Kidney capillary endothelial cell (primary cell): ENCODE data around the gene ALG12.

Experiments
- DNase-seq: peaks from one replicate; pipeline ENCODE4 v3.0.0-alpha.2; 2018; ENCODE audit warnings: low spot score

ALG12 gene

DNA sequence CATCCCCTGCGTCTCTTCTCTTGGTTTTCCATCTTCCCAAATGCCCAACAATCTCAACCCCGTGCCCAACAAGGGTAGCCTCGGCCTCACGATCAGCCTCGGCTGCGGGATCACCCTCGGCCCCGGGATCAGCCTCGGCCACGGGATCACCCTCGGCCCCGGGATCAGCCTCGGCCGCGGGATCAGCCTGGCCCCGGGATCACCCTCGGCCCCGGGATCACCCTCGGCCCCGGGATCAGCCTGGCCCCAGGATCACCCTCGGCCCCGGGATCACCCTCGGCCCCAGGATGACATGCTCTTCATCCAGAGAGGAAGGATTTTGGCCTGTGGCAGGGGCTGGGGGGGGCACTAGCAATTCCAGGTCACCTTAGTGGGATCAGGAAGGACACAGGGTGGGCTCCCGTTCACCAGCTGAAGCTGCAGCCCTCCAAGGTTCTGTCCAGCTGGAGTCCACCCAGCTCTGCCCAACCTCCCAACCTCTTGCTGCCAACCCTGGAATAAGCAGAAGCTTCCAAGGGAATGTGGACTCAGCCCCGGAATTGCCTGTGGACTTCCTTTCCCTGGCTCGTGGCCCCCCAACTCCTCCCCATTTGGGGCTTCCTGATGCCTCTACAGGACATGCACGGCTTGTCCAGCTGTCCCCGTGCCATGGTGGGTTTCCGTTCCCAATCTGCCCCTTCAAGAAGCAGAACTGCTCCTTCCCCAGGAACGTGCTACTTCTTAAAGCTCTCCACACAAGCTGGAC, 6.2 kb downstream of the ALG12 start:
- no peak for DNase-seq

DNA sequence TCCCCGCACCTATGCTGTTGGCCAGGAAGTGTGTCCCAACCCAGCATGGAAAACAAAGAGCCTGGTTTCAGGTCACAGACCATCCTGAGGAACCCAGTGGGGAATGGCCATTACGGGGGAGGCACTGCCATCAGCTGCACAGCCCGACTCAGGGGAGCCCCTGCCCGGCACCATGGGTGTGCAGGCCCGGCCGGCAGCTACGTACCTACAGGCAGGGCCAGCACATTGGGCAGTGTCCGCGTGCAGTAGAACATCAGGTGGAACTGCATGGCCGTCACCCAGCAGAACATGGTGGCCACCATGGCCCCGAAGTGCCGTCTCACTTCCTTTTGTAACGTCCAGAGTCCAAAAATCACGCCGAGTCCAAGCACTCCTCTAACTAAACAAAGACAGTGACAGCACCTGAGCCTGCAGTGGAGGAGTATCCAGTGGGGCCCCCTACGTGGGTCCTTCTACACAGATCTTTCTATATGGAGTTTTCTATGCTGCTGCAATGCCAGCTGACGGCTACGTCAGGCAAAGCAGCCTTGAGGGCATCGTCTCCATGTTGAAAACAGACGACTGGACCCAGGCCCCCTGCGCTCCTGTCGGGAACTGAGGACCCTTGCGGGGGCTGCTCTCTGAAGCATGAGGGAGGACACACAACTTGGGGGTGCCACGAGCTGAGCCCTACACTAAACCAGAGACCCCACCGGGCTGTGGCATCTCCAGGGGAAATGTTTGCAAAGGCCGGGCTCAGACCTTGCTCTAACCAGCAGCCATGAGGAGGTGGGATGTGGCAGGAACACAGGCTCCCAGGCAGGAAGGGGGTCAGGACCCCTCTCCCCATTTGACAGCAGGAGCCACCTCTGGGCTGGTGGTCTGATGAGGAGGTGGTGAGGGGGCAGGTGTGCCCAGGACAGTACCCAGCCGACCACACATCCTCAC, 7.7 kb downstream of the ALG12 start:
- no peak for DNase-seq

DNA sequence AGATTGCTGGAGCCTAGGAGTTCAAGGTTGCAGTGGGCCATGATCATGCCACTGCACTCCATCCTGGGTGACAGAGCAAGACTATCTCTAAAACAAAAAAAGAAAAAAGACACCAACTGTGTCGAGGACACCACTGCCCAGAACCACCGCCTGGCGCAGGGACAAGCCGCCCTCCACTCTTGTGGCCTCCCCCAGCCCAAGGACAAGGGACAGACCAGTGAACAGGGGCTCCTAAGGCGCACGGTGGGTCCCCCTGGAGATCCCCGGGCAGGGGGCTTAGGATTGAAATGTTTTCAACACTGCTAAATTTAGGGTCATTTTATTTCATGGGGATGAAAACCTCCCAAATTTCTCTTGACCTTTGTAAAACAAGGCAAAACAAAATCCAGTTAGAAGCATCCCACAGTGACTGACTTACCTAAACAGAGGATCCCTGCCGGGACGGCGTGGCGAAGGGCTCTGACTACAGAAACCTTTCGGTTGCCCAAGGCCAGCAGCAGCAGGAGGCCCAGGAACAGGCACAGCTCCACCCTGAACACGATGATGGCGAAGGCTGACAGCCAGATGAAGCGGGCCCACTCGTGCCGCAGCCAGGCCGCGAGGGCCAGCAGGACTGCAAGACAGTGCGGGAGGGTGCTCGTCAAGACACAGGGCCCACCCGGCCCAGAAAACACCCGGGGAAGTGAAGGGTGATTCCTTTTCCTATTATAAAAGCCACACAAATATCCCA, 8.6 kb downstream of the ALG12 start:
- DNase-seq, result no peak

DNA sequence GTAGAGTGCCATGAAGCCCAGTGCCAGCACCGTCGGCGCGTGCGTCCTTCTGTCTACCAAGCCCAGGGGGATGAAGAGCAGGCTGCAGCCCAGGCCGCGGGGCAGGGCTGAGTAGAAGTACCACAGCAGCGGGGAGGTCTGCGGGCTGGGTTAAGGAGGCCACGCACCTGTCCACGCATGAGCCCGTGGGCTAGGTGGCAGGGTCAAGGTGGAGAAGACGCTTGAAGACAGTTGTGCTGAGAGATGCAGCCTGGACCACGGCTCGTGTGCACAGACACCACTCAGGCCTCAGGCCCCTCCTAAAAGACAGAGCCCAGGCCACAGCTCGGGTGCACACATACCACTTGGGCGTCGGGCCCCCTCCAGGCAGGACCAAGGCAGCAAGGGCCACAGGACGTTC, 10.4 kb downstream of the ALG12 start:
- DNase-seq, result no peak

DNA sequence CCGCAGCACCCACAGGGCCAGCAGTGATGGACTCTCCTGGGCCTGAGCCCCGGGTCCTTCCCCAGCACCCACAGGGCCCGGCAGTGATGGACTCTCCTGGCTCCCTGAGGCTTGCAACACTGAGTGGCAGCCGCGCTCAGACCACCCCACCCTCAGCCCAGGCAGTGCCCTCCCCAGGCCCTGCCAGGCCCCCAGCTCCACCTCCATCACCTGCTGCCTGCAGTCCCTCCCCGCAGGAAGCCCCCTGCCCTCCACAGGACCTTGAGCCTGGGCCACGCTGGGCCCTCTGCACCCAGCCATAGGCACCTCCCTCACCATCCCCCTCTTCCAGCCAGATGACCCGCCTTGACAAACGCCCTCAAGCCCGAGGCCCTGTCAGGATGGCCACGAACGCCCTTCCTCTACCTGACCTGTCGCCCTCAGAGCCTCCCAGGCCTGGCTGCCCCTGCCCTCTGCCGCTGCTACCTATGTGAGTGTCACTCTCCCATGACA, 11.4 kb downstream of the ALG12 start:
- no peak for DNase-seq

DNA sequence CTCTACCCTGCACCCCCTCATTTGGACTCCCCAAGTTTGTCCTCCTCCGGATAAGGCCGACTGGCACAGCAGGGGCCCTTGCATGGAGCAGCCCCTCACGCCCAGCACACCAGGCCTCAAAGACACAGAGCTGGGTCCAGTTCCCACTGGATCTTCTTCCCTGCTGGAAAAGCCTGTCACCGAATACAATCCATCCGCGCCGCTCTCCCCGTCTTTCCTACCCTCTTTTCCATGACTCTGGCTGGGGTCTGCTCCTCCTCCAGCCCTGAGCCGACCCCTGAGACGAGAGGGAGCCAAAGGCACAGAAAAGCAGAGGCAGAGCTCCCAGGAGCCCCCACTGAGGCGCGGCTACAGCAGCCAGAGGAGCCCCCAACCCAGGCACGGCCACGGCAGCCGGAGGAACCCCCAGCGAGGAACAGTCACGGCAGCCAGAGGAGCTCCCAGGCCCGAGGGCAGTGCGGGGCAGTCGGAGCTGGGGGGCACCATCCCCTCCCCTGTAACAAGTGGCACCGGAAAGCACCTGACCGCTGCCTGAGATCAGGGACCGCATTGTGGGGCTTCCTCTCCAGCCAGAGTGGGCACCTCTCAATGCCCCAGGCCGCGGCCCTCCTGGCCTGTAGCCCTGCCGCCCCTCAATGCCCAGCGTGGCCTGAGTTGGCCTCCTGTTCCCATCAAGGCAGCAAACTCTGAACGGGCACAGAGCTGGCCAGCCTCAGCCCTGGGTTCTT, 12.0 kb downstream of the ALG12 start:
- no peak for DNase-seq

DNA sequence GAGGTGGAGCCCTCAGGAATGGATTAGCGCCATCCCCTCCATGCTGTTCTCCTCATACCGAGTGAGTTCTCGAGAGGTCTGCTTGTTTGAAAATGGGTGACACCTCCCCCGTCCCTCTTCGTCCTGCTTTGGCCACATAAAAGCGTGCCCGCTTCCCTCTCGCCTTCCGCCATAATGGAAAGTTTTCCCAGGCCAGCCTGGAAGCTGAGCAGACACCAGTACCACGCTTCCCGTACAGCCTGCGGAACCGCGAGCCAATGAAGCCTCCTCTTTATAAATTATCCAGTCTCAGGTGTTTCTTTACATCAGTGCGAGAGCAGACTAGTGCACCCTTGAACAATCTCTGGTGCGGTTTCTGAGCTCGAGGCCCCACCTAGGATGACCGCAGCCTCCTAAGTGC, 12.8 kb downstream of the ALG12 start:
- no peak for DNase-seq

DNA sequence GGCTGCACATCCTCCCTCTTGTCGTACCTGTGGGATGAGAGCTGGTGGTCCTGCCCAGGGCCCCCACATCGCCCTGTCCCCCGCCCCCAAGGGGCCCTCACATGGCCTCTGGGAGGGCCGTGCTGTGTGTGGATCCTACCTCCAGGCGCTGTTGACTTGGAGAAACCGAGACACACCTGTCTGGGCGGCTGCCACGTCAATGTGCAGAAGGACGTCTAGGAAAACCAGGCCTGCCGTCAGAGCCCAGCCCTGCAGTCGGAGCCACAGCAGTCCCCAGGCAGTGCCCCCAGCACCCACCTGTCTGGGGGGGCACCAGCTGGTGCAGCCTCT, 14.2 kb downstream of the ALG12 start:
- DNase-seq, result no peak

DNA sequence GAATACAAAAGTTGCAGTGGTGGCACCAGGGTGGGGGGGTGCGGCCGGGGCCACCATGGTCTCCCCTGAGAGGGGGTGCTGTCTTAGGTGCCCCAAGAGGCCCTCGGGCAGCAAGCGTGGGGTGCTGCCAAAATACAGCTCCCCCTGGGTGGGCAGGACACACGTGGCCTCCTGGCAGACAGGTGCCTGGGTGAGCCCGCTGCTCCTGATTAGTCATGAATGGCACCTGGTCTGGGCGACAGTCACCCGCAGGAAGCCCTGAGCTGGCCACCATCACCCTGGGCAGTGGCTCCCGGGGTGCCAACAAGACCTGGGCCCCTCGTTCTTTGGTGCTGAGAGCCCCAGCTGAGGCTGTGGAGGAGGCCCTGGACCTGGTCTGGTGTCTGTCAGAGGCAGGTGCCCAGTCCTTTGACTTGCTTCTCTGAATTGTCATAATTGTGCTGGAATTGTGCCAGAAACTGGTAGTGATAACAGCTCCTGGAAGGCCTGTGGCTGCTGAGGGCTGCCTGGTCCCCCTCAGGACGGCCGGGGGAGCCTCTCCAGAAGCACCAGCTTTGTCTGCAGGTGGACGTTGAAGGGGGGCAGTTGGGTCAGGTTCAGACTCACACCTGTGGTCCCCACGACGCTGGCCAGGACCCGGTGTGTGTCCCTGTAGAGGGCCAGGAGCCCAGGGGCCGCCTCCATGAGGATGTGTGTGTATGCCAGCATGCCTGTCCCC, 14.8 kb downstream of the ALG12 start:
- no peak for DNase-seq

DNA sequence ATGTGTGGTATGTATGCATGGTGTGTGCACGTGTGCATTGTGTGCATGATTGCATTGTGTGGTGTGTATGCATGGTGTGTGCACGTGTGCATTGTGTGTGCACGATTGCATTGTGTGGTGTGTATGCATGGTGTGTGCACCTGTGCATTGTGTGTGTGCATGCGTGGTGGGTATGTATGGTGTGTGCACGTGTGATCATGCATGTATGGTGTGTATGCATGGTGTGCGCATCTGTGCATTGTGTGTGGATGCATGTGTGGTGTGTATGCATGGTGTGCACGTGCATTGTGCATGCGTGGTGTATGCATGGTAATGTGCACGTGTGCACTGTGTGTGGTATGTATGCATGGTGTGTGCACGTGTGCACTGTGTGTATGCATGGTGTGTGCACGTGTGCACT, 16.8 kb downstream of the ALG12 start:
- DNase-seq, result no peak

DNA sequence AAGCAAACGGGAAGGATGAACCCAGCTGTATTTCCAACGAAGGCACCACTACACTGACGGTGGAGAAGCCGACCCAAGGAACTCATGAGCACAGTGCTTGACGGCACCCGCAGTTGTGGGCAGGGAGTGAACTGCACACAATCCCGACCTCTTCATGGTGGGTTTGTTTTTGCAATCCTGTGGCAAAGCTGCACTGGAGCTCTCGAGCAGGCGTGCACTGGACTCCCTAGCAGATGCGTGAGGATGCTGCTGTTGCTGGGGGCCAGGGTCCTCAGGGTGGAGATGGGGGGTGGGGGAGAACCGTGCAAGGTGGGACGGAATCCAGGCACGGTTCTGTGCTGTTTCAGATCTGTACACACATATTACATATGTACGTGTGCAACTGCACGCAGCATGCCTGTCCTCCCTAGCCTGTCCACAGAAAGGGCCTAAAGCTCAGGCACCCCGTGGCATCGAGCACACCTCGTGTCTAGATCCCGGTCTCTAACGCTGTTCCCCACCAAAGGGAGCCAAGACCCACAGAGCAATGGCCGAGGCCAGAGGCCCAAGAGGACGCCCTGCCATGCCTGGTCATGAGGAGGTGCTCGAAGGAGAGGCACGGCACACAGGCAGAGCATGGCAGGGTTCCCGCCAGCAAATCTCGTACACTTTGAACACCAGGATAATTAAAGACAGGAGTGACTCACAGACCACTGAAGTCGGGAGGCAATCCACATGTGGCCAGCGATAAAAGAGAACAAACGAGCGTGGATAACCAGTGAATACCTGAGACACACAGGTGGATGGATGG, 17.6 kb downstream of the ALG12 start:
- no peak for DNase-seq

DNA sequence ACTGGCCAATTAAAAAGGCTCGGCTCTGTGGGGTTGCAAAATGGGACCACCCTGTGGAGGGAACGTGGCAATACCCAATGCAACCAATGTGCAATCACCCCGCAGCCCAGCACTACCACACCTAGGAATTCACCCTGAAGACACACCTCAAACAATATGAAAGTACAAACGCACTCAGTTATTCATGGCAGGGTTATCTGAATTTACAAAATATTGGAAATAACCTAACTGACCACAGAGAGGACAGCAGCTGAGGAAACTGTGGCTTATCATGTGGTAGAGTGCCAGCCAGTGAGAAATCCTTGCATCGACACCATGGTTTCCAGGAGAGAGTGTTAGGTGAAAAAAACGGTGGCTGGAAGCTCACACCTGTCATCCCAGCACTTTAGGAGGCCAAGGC, 18.7 kb downstream of the ALG12 start:
- no peak for DNase-seq

DNA sequence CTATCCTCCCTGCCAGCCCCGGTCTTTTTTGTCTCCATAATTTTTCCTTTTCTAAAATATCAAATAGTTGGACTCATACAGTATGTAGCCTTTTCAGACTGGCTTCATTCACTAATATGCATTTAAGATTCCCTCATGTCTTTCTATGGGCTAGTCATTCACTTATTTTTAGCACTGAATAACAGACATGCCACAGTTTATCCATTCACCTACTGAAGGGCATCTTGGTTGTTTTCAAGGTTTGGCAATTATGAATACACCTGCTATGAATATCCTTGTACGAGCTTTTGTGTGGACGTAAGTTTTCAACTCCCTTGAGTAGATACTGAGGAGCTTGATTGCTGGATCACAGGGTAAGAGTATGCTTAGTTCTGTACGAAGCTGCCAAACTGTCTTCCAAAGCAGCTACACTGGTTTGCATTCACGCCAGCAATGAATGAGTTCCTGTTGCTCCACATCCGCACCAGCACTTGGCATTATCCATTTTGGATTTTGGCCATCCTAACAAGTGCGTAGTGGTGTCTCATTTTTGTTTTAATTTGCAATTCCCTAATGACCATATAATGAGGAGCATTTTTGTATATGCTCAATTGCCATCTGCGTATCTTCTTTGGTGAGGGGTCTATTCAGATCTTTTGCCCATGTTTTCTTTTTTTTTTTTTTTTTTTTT, 21.1 kb downstream of the ALG12 start:
- no peak for DNase-seq

DNA sequence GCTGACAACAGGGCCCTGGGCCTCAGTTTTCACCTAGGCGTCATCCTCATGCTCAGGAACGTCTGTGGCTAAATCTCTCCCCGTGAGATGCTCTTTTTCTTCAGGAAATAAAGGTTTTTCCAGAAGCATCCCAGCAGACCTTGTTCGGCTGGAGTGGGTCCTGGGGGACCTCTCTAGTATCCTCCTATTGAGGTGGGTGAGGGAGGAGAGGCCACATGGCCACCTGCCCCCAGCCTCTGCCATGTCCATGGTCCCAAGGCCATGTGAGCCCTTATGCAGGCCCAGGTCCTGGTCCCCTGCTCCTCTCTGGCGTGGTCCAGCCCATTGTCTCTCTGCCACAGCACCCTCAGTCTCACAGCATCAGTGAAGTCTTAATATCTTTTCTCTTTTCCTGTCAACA, 22.0 kb downstream of the ALG12 start:
- DNase-seq, result no peak

DNA sequence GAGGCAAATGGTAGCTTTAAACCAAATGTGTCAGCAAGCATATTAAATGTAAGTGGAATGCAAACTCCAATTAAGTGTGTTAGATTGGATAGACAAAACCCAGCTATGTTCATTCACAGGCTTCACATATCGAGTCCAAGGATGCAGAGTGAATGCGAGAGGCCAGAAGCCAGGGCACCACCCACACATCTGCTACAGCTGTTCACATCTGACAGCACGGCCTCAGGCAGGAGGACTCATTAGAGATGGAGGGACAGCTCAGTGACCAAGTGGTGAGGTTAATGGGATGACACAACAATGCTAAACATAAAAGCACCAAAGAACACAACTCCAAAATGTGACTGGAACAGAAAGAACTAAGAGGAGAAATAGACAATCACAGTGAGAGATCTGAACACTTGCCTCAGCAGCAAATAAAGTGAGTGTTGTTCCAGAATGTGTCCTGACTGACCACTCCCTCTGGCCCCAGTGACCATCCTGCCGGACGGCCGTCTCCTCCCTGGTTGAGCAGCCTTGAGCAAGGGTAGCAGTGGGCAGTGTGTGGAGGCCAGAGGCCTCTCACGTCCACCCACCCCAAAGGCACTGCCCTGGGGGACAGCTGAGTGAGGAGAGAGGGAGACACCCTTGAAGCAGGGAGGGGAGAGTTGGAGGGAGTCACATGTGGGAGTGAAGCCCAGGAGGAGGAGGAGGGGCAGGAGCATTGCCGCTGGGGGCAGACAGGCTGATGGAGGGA, 23.8 kb downstream of the ALG12 start:
- DNase-seq, result no peak

DNA sequence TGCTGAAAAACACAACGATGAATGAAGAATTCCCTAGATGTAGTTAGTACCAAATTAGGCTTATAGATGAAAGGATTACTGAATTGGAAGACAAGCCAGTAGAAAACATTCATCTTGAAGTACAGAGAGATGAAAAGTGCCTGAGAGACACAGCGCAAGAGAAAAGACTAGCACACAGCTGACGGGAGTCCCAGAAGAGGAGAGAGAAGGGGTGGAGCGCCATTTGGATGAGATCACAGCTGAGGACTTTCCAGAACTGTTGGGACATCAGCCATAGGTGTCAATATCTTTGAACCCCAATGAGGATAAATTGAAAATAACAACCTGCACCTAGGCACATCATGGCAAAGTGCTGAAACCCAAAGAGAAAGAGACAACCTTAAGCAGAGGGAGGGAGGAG, 25.2 kb downstream of the ALG12 start:
- no peak for DNase-seq

DNA sequence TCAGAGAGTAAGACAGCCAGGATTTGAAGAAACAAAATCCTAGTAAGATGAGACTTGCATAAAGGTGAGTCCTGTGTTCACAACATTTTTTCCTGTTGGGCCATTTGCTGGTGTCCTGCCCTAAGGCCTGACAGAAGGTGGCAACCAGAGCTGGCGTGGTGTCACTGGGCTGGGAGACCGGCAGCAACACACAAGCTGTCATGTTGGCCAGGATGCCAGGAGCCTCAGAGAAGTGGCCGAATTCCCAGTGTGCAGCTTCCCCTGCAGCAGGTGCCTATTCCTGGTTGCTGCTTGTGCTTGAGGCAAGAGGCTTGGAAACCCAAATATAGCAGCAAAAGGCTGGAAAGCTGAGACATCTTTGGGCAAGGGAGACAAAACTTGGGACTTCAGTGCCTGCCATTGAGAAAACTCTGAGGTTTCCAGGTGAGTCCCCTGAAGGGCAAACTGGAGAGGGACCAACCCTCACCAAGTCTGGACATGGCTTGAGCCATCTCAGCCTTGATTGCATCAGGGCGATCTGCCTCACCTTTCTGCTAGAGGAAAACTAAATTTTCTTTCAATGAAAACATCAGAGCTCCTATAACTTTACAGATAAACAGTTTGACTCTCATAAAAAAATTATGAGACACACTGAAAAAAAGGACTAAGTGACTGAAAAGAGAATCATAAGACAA, 25.9 kb downstream of the ALG12 start:
- no peak for DNase-seq

DNA sequence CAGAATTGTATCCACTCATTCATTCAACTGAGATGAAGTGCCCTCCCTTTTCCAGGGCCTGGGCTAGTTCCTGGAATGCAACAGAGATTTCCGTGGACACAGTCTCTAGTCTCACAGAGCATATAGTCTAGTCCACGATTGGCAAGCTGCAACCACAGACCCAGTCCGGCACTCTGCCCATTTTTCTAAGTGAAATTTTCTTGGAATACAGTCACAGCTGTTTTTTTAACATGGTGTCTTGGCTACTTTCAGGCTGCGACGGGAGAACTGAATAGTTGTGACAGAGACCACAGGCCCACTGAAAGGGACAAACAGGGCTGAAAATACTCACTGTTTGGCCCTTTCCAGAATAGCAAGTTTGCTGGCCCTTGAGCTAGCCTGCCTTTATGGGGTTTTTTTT, 29.2 kb downstream of the ALG12 start:
- DNase-seq, result no peak

DNA sequence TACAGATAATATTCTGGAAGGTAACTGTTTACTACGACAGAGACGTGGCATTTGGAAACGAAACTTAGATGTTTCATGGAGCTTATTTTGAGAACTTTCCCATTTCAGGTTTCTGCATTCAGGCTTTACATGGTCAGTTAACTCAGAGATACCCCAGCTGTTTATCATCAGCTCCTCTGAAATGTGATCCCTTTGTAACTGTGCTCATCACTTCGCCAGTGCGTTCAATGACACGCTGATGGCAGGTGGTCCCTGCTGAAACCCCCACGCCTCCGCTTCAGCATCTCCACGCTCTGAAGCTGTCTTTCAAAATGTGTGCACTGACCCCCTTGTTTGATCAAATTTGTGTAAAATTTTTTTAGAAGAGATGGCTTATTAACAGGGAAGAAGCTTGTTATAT, 30.5 kb downstream of the ALG12 start:
- no peak for DNase-seq
